Tibial nerve (tissue), 4 donors: ENCODE measurements around the gene LHX3. TPM values are rescaled to one million over a fixed set of nuclear protein-coding genes. Genes with fewer than 3 reads are reported as not detected.

Experiments used
- DNase-seq, 2 donors: peaks; one replicate each; pipeline ENCODE4 v3.0.0-alpha.2; 2019; ENCODE audit warnings: low spot score in 2 of 2
- H3K27ac ChIP-seq, 4 donors: fragments of 200-600 bp; sonication (generic) in 3 of 4; one replicate each; pipeline ENCODE4 v1.5.1; 2017 to 2019; ENCODE audit warnings: mild to moderate bottlenecking in 1 of 4
- H3K27me3 ChIP-seq, 2 donors: fragments of 200-600 bp; sonication (generic) in 1 of 2; one replicate each; pipeline versions ENCODE4 v1.5.1 to v1.6.0; 2017 to 2019
- H3K36me3 ChIP-seq, 3 donors: fragments of 200-600 bp; sonication (generic); one replicate each; pipeline ENCODE4 v1.5.1; 2018 to 2019
- H3K4me1 ChIP-seq, 4 donors: fragments of 200-600 bp; sonication (generic) in 3 of 4; one replicate each; pipeline ENCODE4 v1.5.1; 2017 to 2019
- H3K4me3 ChIP-seq, 4 donors: fragments of 200-600 bp; sonication (generic) in 3 of 4; one replicate each; pipeline ENCODE4 v1.5.1; 2017 to 2019; ENCODE audit warnings: mild to moderate bottlenecking in 1 of 4, moderate library complexity in 1 of 4
- H3K9me3 ChIP-seq, 4 donors: fragments of 200-600 bp; sonication (generic) in 3 of 4; one replicate each; pipeline ENCODE4 v1.5.1; 2017 to 2019
- CTCF ChIP-seq, 5 experiments: fragments of 200-600 bp in 3 of 5; fragments of 450-650 bp in 2 of 5; sonication (generic) in 3 of 5; IDR thresholded peaks; one replicate each; pipeline ENCODE4 v1.5.1; 2016 to 2019; ENCODE audit warnings: antibody characterized with exemption in 5 of 5, mild to moderate bottlenecking in 3 of 5, moderate library complexity in 2 of 5
- EP300 ChIP-seq, 2 donors: sonication (generic); formaldehyde crosslinking; IDR thresholded peaks; one replicate each; pipeline ENCODE4 v1.6.1; 2017; ENCODE audit warnings: antibody characterized with exemption in 2 of 2, mild to moderate bottlenecking in 1 of 2
- POLR2A ChIP-seq, 2 donors: fragments of 450-650 bp; IDR thresholded peaks; one replicate each; pipeline ENCODE4 v1.6.1; 2017; ENCODE audit warnings: antibody characterized with exemption in 2 of 2, mild to moderate bottlenecking in 2 of 2, moderate library complexity in 2 of 2
- WGBS, 2 donors: methylation state at CpG; one replicate each; pipeline ENCODE4 v1.1.5; 2018; 5-methylcytosine and 5-hydroxymethylcytosine counted together
- total RNA-seq, 4 donors: library from RNA; depleted of rRNA; stranded (reverse); fragments of >200 nt; gene quantifications; one replicate each; pipeline ENCODE4 v1.1.0, GENCODE V29; 2016

Gene LHX3
- total RNA-seq, 4 donors from 2014 or later: not detected

- TF ChIP-seq EP300 (IDR thresholded peaks at IDR 0.05): no peak
- TF ChIP-seq CTCF (IDR thresholded peaks at IDR 0.05): no peak
- no peak for TF ChIP-seq POLR2A (IDR thresholded peaks at IDR 0.05)
- DNase-seq: no peak
- Histone ChIP-seq H3K9me3 (no peaks in the 10 kb centered on the region), H3K4me3 (no peak overlapping the region), H3K4me1 (peaks cover 0 to 31% (median 0%) of the 10 kb centered on the region in 4 donors), H3K36me3 (no peaks in the 10 kb centered on the region), H3K27ac (no peak overlapping the region), H3K27me3 (peaks cover 0 to 94% of the 10 kb centered on the region in 2 donors)
- WGBS, 2 donors: 1 to 28% methylated on average over 3 to 42 of the region's 45 CpGs
Observed at GRCh38 chr9:136193891-136194279, 11.0 kb downstream of the LHX3 start.

DNA sequence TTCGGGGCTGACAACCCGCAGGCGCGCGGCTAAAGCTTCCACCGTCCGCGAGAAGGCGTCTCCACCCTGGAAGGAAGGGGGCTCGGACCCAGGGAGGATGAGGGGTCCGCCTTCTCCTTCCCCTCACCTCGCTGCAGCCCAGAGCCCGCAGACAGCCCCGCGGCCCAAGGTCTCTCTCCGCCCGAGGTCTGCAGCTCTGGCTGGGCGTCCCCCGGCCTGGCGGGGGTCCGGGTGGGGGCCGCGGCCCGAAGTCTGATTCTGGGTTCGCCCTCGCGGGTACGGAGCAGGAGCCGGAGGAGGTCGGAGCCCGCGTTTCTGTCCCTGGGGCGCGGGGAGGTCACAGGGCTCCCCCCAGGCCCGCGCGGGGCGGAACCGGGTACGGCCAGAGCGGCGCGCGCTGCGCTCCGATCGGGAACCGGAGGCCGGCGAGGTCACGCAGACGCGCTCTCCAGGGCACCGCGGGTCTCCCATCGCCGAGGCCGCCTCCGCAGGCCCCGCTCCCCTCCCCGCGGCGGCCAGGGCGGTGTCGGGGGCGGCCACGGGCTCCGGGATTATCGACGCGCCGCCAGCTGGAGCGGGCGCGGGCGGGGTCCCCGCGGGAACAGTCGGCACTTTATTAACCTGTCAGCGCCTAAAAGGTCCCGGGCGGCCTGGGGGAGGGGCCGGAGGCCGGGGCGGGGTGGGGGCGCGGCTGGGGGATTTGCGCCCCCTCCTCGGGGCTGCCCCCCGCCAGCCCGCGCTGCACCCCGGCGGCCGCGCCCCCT is 11.6 kb downstream of the LHX3 start:
- peaks cover 0 to 89% of the 10 kb centered on the region in 2 donors for H3K27me3 ChIP-seq
- 0 to 1% methylated on average over 23 to 30 of the region's 96 CpGs for WGBS, 2 donors
- H3K4me1 ChIP-seq: peaks cover 0 to 27% (median 0%) of the 10 kb centered on the region in 4 donors
- H3K4me3 ChIP-seq: no peak overlapping the region
- no peak overlapping the region for H3K27ac ChIP-seq
- no peak for TF ChIP-seq POLR2A (IDR thresholded peaks at IDR 0.05)
- no peak for TF ChIP-seq CTCF (IDR thresholded peaks at IDR 0.05)
- no peak for TF ChIP-seq EP300 (IDR thresholded peaks at IDR 0.05)
- H3K9me3 ChIP-seq: no peaks in the 10 kb centered on the region
- H3K36me3 ChIP-seq: no peaks in the 10 kb centered on the region
- DNase-seq: no peak

GRCh38 chr9:136192289-136193126 is 12.4 kb downstream of the LHX3 start:
- no peak overlapping the region for H3K27ac ChIP-seq

DNA sequence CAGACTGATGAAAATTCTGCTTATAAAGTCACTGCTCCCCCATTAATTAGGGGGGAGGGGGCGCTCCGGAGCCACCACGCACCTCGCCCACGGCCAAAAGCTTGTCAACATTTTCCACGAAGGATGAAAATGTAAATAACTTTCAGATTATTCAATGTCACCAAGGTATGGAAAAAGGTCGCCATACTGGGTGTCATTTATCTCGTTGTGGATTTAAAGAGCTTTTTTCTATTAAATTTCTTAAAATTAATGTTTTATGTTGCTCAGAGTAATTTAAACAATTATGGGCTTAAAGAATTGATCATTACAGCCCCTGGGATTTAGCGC is 13.0 kb downstream of the LHX3 start:
- TF ChIP-seq CTCF (IDR thresholded peaks at IDR 0.05) (no peak), EP300 (IDR thresholded peaks at IDR 0.05) (no peak), POLR2A (IDR thresholded peaks at IDR 0.05) (no peak)
- Histone ChIP-seq H3K4me1 (peaks cover 0 to 22% (median 0%) of the 10 kb centered on the region in 4 donors), H3K4me3 (no peak overlapping the region), H3K9me3 (no peaks in the 10 kb centered on the region), H3K36me3 (no peaks in the 10 kb centered on the region), H3K27ac (no peak overlapping the region), H3K27me3 (peaks cover 0 to 86% of the 10 kb centered on the region in 2 donors)
- WGBS, 2 donors: 8 to 12% methylated on average over 9 of the region's 9 CpGs
- DNase-seq: no peak

More at GRCh38 chr9:136192289-136193126, 12.4 kb downstream of the LHX3 start:
- DNase-seq: no peak
- H3K36me3 ChIP-seq: no peaks in the 10 kb centered on the region
- H3K9me3 ChIP-seq: no peaks in the 10 kb centered on the region
- H3K4me1 ChIP-seq: peaks cover 0 to 22% (median 0%) of the 10 kb centered on the region in 4 donors
- 1 to 4% methylated on average over 21 to 29 of the region's 51 CpGs for WGBS, 2 donors
- TF ChIP-seq CTCF (IDR thresholded peaks at IDR 0.05) (no peak), POLR2A (IDR thresholded peaks at IDR 0.05) (no peak), EP300 (IDR thresholded peaks at IDR 0.05) (no peak)
- peaks cover 0 to 86% of the 10 kb centered on the region in 2 donors for H3K27me3 ChIP-seq
- H3K4me3 ChIP-seq: no peak overlapping the region
